Measurements from ENCODE around the gene REPIN1. TPM values are rescaled to one million over a fixed set of nuclear protein-coding genes. Genes with fewer than 3 reads are reported as not detected.

REPIN1 gene
- total RNA-seq, 1 experiment from 2014 or later, result 113 TPM

DNA sequence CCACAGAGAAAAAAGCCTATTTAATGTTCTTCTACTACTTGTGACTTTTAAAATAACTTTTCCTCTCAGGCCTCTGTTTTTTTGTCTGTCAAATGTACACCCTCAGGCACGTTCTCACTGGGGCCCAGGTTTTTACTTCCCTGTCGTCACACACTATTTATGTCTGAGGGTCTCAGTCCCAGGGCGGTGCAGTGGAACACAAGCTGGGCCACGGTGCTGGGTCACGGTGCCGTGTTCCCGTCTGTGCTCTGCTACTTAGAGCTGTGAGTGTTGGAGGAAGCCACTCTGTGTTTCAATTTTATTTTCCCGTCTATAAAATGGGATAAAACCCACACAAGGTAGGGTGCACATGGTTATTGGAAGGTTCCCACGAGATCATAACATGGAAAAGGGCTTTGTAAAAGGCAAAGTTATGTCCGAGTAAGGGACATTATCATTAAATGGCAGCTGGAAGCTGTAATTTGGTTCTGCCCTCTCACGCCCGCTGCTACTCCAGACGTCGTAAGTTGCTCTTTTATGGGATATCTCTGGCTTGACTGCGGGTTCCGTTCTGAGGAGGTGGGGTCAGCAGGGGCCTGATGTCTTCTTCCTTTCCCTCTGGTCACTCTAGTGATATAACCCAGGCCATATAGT, 35.7 kb downstream of the REPIN1 start:
- ChIA-PET CTCF (no interaction called here), POLR2A (ENCODE audit: low non-redundant PET) (no interaction called here)
- Histone ChIP-seq H3K4me1 (ENCODE audit: insufficient read depth, low read length, poor library complexity, severe bottlenecking) (peaks cover 17% of the 10 kb centered on the region), H3K9me3 (ENCODE audit: low read depth, low read length, poor library complexity, severe bottlenecking) (no peaks in the 10 kb centered on the region), H3K4me3 (ENCODE audit: low read depth, low read length, poor library complexity, severe bottlenecking) (peak overlapping the region; percentile 69), H3K36me3 (ENCODE audit: insufficient read depth, low read length, poor library complexity, severe bottlenecking) (no peaks in the 10 kb centered on the region), H3K27me3 (replicated peaks; ENCODE audit: insufficient read depth, low read depth, low read length, poor library complexity) (no peaks in the 10 kb centered on the region), H3K27ac (ENCODE audit: low read depth, low read length, poor library complexity, severe bottlenecking) (peak overlapping the region; percentile 79)
- no peak for DNase-seq (ENCODE audit: low spot score)
- BruUV-seq (replicated peaks), result no TSS peak
- TF ChIP-seq EZH2 (IDR thresholded peaks at IDR 0.05; ENCODE audit: borderline replicate concordance, low read depth, low read length, poor library complexity, severe bottlenecking), result no peak
- TF ChIP-seq, protein P1, sequence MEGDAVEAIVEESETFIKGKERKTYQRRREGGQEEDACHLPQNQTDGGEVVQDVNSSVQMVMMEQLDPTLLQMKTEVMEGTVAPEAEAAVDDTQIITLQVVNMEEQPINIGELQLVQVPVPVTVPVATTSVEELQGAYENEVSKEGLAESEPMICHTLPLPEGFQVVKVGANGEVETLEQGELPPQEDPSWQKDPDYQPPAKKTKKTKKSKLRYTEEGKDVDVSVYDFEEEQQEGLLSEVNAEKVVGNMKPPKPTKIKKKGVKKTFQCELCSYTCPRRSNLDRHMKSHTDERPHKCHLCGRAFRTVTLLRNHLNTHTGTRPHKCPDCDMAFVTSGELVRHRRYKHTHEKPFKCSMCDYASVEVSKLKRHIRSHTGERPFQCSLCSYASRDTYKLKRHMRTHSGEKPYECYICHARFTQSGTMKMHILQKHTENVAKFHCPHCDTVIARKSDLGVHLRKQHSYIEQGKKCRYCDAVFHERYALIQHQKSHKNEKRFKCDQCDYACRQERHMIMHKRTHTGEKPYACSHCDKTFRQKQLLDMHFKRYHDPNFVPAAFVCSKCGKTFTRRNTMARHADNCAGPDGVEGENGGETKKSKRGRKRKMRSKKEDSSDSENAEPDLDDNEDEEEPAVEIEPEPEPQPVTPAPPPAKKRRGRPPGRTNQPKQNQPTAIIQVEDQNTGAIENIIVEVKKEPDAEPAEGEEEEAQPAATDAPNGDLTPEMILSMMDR (conservative IDR thresholded peaks at IDR 0.05; ENCODE audit: low read depth, low read length), result no peak
- intact Hi-C loops (cut with micrococcal nuclease; ENCODE audit: unreplicated experiment), result no loop called here

DNA sequence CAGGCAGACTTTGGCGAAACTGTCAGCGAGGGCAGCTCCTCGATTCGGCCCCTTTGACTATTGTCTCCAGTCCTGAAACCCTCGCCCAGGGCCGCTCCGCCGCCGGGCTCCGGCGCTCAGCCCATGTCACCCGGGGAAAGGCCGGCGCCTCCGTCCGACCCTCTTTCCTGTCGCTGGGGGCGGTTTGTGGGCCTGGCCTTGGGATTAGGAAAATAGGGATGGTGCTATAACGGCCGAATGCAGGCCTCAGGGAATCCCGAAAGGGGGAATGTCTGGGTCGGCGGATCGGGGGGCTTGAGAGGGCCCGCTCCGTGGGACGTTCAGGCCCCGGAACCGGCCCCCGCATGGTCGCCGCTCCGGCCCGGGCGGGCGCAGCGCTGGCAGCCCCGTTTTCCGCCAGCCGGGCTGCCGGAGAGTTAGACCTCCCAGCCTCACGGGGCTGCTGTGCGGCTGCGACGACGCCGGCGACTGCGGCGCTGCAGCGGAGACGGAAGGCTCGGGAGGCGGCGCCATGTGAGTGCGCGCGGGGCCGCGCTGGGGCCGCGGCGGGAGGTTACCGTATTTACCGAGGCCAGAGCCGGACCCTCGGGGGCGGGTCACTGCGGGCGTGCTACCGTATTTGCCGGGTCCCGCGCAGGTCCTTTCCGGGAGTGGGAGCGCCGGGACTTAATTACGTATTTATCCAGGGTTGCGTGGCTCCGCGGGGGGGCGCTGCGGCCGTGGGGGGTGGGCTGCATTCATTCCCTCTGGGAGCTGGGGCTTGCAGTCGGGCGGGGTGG, 36.4 kb downstream of the REPIN1 start:
- TF ChIP-seq EZH2 (IDR thresholded peaks at IDR 0.05; ENCODE audit: borderline replicate concordance, low read depth, low read length, poor library complexity, severe bottlenecking), result no peak
- TF ChIP-seq, protein P1 (conservative IDR thresholded peaks at IDR 0.05; ENCODE audit: low read depth, low read length), result peak; percentile 34; the same call in 1 of the 2 replicates
- Histone ChIP-seq H3K4me3 (ENCODE audit: low read depth, low read length, poor library complexity, severe bottlenecking) (peak overlapping the region; percentile 69), H3K36me3 (ENCODE audit: insufficient read depth, low read length, poor library complexity, severe bottlenecking) (no peaks in the 10 kb centered on the region), H3K27me3 (replicated peaks; ENCODE audit: insufficient read depth, low read depth, low read length, poor library complexity) (no peaks in the 10 kb centered on the region), H3K27ac (ENCODE audit: low read depth, low read length, poor library complexity, severe bottlenecking) (peak overlapping the region; percentile 79), H3K9me3 (ENCODE audit: low read depth, low read length, poor library complexity, severe bottlenecking) (no peaks in the 10 kb centered on the region), H3K4me1 (ENCODE audit: insufficient read depth, low read length, poor library complexity, severe bottlenecking) (peaks cover 17% of the 10 kb centered on the region)
- intact Hi-C loops (cut with micrococcal nuclease; ENCODE audit: unreplicated experiment), result no loop called here
- BruUV-seq (replicated peaks), result no TSS peak
- CTCF ChIA-PET, result interaction anchor here (0.7 kb wide), 1 partner anchor 1349 kb away, joined by 10 read pairs; no protein-coding TSS in a partner anchor
- POLR2A ChIA-PET (ENCODE audit: low non-redundant PET), result no interaction called here
- peak; percentile 87 for DNase-seq (ENCODE audit: low spot score)

DNA sequence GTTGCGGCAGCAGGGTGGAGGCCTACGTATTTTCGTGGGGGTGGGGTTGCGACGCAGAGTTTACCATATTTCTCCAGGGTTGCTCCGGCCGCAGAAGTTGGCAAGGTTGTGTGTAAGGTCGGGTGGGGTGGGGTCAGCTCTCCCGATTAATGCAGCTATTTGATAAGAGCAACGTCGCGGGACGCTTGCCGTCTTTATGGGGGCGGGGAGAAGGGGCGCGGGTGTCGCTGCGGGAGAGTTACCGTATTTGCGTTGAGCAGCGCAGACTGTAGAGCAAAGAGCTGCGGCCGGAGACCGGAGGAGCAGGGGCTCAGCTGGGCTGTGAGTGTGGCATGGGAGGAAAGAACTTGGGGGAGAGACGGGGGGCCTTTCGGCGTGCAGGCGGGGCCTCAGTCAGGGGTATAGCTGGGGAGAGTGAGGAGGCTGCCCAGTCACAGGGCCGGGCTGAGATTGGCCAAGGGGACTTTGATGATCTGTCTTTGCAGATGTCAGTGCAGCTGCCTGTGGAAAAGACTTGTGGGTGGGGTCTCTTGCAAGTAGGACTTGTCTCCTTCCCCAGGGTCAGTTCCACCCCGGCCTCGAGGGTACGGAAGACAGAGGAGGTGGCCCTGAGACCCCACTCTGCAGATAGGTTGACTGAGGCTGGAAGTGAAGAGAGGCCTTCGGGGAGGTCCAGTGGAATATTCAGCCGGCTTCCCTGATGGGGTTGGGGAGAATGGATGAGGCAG, 37.1 kb downstream of the REPIN1 start:
- TF ChIP-seq, protein P1 (conservative IDR thresholded peaks at IDR 0.05; ENCODE audit: low read depth, low read length), result no peak
- TF ChIP-seq EZH2 (IDR thresholded peaks at IDR 0.05; ENCODE audit: borderline replicate concordance, low read depth, low read length, poor library complexity, severe bottlenecking), result no peak
- H3K27ac ChIP-seq (ENCODE audit: low read depth, low read length, poor library complexity, severe bottlenecking), result peak overlapping the region; percentile 79
- no TSS peak for BruUV-seq (replicated peaks)
- CTCF ChIA-PET, result interaction anchor here (0.7 kb wide), 1 partner anchor 1348 kb away, joined by 10 read pairs; no protein-coding TSS in a partner anchor
- no peaks in the 10 kb centered on the region for H3K36me3 ChIP-seq (ENCODE audit: insufficient read depth, low read length, poor library complexity, severe bottlenecking)
- DNase-seq (ENCODE audit: low spot score), result no peak
- no peaks in the 10 kb centered on the region for H3K27me3 ChIP-seq (replicated peaks; ENCODE audit: insufficient read depth, low read depth, low read length, poor library complexity)
- no peaks in the 10 kb centered on the region for H3K9me3 ChIP-seq (ENCODE audit: low read depth, low read length, poor library complexity, severe bottlenecking)
- H3K4me3 ChIP-seq (ENCODE audit: low read depth, low read length, poor library complexity, severe bottlenecking), result peak overlapping the region; percentile 69
- intact Hi-C loops (cut with micrococcal nuclease; ENCODE audit: unreplicated experiment), result no loop called here
- peaks cover 17% of the 10 kb centered on the region for H3K4me1 ChIP-seq (ENCODE audit: insufficient read depth, low read length, poor library complexity, severe bottlenecking)
- POLR2A ChIA-PET (ENCODE audit: low non-redundant PET), result no interaction called here

All from A673 (cell line).